Kidney (tissue), 14 donors: ENCODE measurements around the gene TCF12. TPM values are rescaled to one million over a fixed set of nuclear protein-coding genes. Genes with fewer than 3 reads are reported as not detected.

Experiments used
- DNase-seq, 5 donors: peaks; one replicate each; pipeline ENCODE4 v3.0.0-alpha.2; 2013 to 2020
- FAIRE-seq: peaks from 2 replicates; lab custom pipeline; 2012; peaks lifted over from hg19 to GRCh38; lab: Jason Lieb, UNC
- H3K27ac ChIP-seq, 2 donors: one replicate each; pipeline ENCODE4 v1.7.0; 2013; ENCODE audit warnings: low read depth in 2 of 2, low read length in 2 of 2, inconsistent platforms in 1 of 2
- H3K27me3 ChIP-seq: one replicate; pipeline ENCODE4 v1.7.1; 2013; ENCODE audit warnings: low read length, inconsistent platforms; ENCODE audit not compliant: control insufficient read depth, insufficient read depth
- H3K36me3 ChIP-seq, 3 donors: one replicate each; pipeline versions ENCODE4 v1.7.0 to v1.7.1; 2013; ENCODE audit warnings: low read length in 3 of 3, control low read depth in 1 of 3, inconsistent platforms in 1 of 3; ENCODE audit not compliant: insufficient read depth in 3 of 3, control insufficient read depth in 2 of 3
- H3K4me1 ChIP-seq, 3 donors: one replicate each; pipeline versions ENCODE4 v1.7.0 to v1.7.1; 2013; ENCODE audit warnings: low read length in 3 of 3, inconsistent platforms in 1 of 3, low read depth in 1 of 3; ENCODE audit not compliant: control insufficient read depth in 2 of 3, insufficient read depth in 2 of 3
- H3K4me3 ChIP-seq, 3 donors: one replicate each; pipeline versions ENCODE4 v1.7.0 to v1.8.1; 2013; ENCODE audit warnings: low read length in 3 of 3, control low read depth in 1 of 3, inconsistent platforms in 1 of 3
- H3K9ac ChIP-seq, 3 donors: one replicate each; pipeline versions ENCODE4 v1.7.0 to v1.7.1; 2013; ENCODE audit warnings: low read length in 3 of 3, control low read depth in 1 of 3, inconsistent platforms in 1 of 3
- H3K9me3 ChIP-seq, 3 donors: one replicate each; pipeline versions ENCODE4 v1.7.0 to v1.7.1; 2013; ENCODE audit warnings: low read length in 3 of 3, control low read depth in 1 of 3, inconsistent platforms in 1 of 3; ENCODE audit not compliant: control insufficient read depth in 2 of 3, insufficient read depth in 1 of 3
- CTCF ChIP-seq: IDR thresholded peaks from 3 replicates; pipeline ENCODE4 v1.5.1; 2012; ENCODE audit warnings: mild to moderate bottlenecking, moderate library complexity, borderline replicate concordance; ENCODE audit not compliant: insufficient read depth; ENCODE audit errors: extremely low read depth
- intact Hi-C: fragments of 100-400 bp; cut with DNase I; formaldehyde crosslinking; loops from one replicate; pipeline ENCODE4 v1.11.1; 2022
- polyA plus RNA-seq: library from polyadenylated mRNA; stranded (reverse); fragments of 350-450 nt; fragmentation: Illumina TruSeq; extraction: RNeasy Lipid Tissue Mini Kit (QIAGEN cat#74804); gene quantifications from one replicate; pipeline ENCODE4 v1.2.3, GENCODE V29; 2014; ENCODE audit warnings: low read depth, low replicate concordance; ENCODE audit not compliant: insufficient read depth
- total RNA-seq: library from RNA; stranded (reverse); fragmentation: NEBNext Ultra II Directional; extraction: Animal tissue kit (Norgen Biotek cat#: 25700); gene quantifications from one replicate; pipeline ENCODE4 v1.2.1, GENCODE V29; 2021
- donor health status: control.
- donor health status: control.
- donor health status: control.
- donor health status: control.
- donor health status: control.
- donor health status: DM: yes; HTN: yes; CAD: no.
- donor health status: Normal renal cell carcinoma (clear cell type).

The TCF12 gene
- total and polyA plus RNA-seq, 2 donors from 2014 or later = 16.3 to 116 TPM

GRCh38 chr15:57038496-57038895 is 120.1 kb downstream of the TCF12 start:
- no peak for FAIRE-seq
- Histone ChIP-seq H3K27ac (no peak overlapping the region), H3K36me3 (no peaks in the 10 kb centered on the region), H3K9ac (no peak overlapping the region), H3K4me3 (no peak overlapping the region), H3K27me3 (no peaks in the 10 kb centered on the region), H3K4me1 (no peaks in the 10 kb centered on the region), H3K9me3 (no peaks in the 10 kb centered on the region)
- intact Hi-C loops = no loop called here
- TF ChIP-seq CTCF = no peak
- DNase-seq = no peak

DNA sequence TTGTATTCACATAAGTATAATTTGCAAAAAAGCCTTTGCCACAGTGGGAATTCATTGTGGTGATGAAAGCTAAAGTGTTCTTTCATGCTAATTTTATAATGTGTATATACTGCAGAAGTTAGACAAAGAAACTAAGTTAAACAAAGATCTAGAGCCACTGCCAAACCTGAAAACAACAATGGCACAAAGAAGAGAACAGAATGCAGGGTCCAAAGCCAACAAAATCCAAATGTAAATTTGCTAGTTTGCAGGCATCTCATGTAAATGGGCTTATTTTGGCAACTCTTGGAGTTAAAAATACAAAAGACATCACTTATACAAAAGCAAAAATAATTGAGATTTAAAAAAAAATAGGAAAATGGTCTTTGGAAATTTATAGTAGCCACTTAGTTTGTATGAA is 123.0 kb downstream of the TCF12 start:
- no peak for DNase-seq
- Histone ChIP-seq H3K27me3 (no peaks in the 10 kb centered on the region), H3K4me3 (no peak overlapping the region), H3K9ac (no peak overlapping the region), H3K9me3 (no peaks in the 10 kb centered on the region), H3K27ac (no peak overlapping the region), H3K36me3 (no peaks in the 10 kb centered on the region), H3K4me1 (peaks cover 0 to 5% (median 0%) of the 10 kb centered on the region in 3 donors)
- intact Hi-C loops = no loop called here
- TF ChIP-seq CTCF = no peak
- FAIRE-seq = no peak

- H3K36me3 ChIP-seq = no peaks in the 10 kb centered on the region
- no peak overlapping the region for H3K9ac ChIP-seq
- H3K27ac ChIP-seq = no peak overlapping the region
- TF ChIP-seq CTCF = no peak
- no peak for DNase-seq
- no peaks in the 10 kb centered on the region for H3K9me3 ChIP-seq
- no peak for FAIRE-seq
- no peaks in the 10 kb centered on the region for H3K27me3 ChIP-seq
- no peak overlapping the region for H3K4me3 ChIP-seq
- H3K4me1 ChIP-seq = peaks cover 0 to 5% (median under 1%) of the 10 kb centered on the region in 3 donors
- intact Hi-C loops = no loop called here
Observed at GRCh38 chr15:57044072-57044702, 125.7 kb downstream of the TCF12 start.

GRCh38 chr15:57044970-57045369 is 126.5 kb downstream of the TCF12 start:
- Histone ChIP-seq H3K36me3 (no peaks in the 10 kb centered on the region), H3K9me3 (no peaks in the 10 kb centered on the region), H3K27me3 (no peaks in the 10 kb centered on the region), H3K9ac (no peak overlapping the region), H3K4me1 (peaks cover 0 to 5% (median 3%) of the 10 kb centered on the region in 3 donors), H3K27ac (no peak overlapping the region), H3K4me3 (no peak overlapping the region)
- no peak for TF ChIP-seq CTCF
- no peak for DNase-seq
- intact Hi-C loops = no loop called here
- no peak for FAIRE-seq
